Progenitor cell of endocrine pancreas (in vitro differentiated cells): ENCODE measurements around the gene AFDN. TPM values are rescaled to one million over a fixed set of nuclear protein-coding genes. Genes with fewer than 3 reads are reported as not detected.

Experiments
- DNase-seq: peaks from one replicate; pipeline ENCODE4 v3.0.0; 2021; ENCODE audit warnings: low spot score; ENCODE audit not compliant: unreplicated experiment
- H3K27ac Mint-ChIP-seq: 2 replicates; pipeline ENCODE4 v1.8.0; 2021; ENCODE audit warnings: mild to moderate bottlenecking, moderate library complexity, mixed read lengths
- H3K27me3 Mint-ChIP-seq: 2 replicates; pipeline ENCODE4 v1.8.0; 2021; ENCODE audit warnings: mixed read lengths
- H3K36me3 Mint-ChIP-seq: 2 replicates; pipeline ENCODE4 v1.8.0; 2022; ENCODE audit warnings: mixed read lengths; ENCODE audit not compliant: insufficient read depth
- H3K4me1 Mint-ChIP-seq: 2 replicates; pipeline ENCODE4 v1.8.0; 2021; ENCODE audit warnings: low read depth, mixed read lengths
- H3K4me3 Mint-ChIP-seq: 2 replicates; pipeline ENCODE4 v1.8.0; 2021; ENCODE audit warnings: low read depth, mild to moderate bottlenecking, moderate library complexity, mixed read lengths
- H3K9me3 Mint-ChIP-seq: 2 replicates; pipeline ENCODE4 v1.8.0; 2021; ENCODE audit warnings: low read depth, mixed read lengths
- CTCF ChIP-seq: fragments of 200-600 bp; sonication (generic); IDR thresholded peaks from one replicate; pipeline ENCODE4 v1.5.0; 2021; ENCODE audit warnings: antibody characterized with exemption, mild to moderate bottlenecking; ENCODE audit not compliant: unreplicated experiment
- total RNA-seq: library from RNA; stranded (reverse); gene quantifications from 2 replicates; pipeline ENCODE4 v1.2.1, GENCODE V29; 2021

Gene AFDN
- total RNA-seq, 1 donor from 2014 or later: 423 TPM

- Mint-ChIP-seq H3K4me3 (no peak overlapping the region), H3K9me3 (no peaks in the 10 kb centered on the region), H3K27me3 (no peaks in the 10 kb centered on the region), H3K27ac (peak overlapping the region; percentile 79), H3K4me1 (peaks cover 37% of the 10 kb centered on the region), H3K36me3 (peaks cover 34% of the 10 kb centered on the region)
- TF ChIP-seq CTCF: no peak
- no peak for DNase-seq
Measured at GRCh38 chr6:167863897-167864296, 37.2 kb downstream of the AFDN start.

GRCh38 chr6:167866642-167867041 is 39.9 kb downstream of the AFDN start:
- Mint-ChIP-seq H3K27me3 (no peaks in the 10 kb centered on the region), H3K4me3 (no peak overlapping the region), H3K9me3 (no peaks in the 10 kb centered on the region), H3K27ac (peak overlapping the region; percentile 82), H3K36me3 (peaks cover 47% of the 10 kb centered on the region), H3K4me1 (peaks cover 20% of the 10 kb centered on the region)
- TF ChIP-seq CTCF: no peak
- no peak for DNase-seq

- no peak for DNase-seq
- no peak overlapping the region for H3K4me3 Mint-ChIP-seq
- no peak overlapping the region for H3K27ac Mint-ChIP-seq
- no peak for TF ChIP-seq CTCF
- H3K27me3 Mint-ChIP-seq: no peaks in the 10 kb centered on the region
- H3K36me3 Mint-ChIP-seq: peaks cover 40% of the 10 kb centered on the region
- H3K9me3 Mint-ChIP-seq: no peaks in the 10 kb centered on the region
- H3K4me1 Mint-ChIP-seq: peaks cover 11% of the 10 kb centered on the region
Measured at GRCh38 chr6:167870321-167870720, 43.6 kb downstream of the AFDN start.

GRCh38 chr6:167872538-167873210 is 46.0 kb downstream of the AFDN start:
- H3K27ac Mint-ChIP-seq: no peak overlapping the region
- peaks cover 14% of the 10 kb centered on the region for H3K4me1 Mint-ChIP-seq
- H3K36me3 Mint-ChIP-seq: peaks cover 41% of the 10 kb centered on the region
- no peak for DNase-seq
- H3K9me3 Mint-ChIP-seq: no peaks in the 10 kb centered on the region
- no peak overlapping the region for H3K4me3 Mint-ChIP-seq
- TF ChIP-seq CTCF: no peak
- H3K27me3 Mint-ChIP-seq: no peaks in the 10 kb centered on the region

GRCh38 chr6:167877994-167878779 is 51.5 kb downstream of the AFDN start:
- H3K4me3 Mint-ChIP-seq: no peak overlapping the region
- peaks cover 49% of the 10 kb centered on the region for H3K36me3 Mint-ChIP-seq
- no peaks in the 10 kb centered on the region for H3K9me3 Mint-ChIP-seq
- peak overlapping the region; percentile 88 for H3K27ac Mint-ChIP-seq
- no peak for TF ChIP-seq CTCF
- H3K4me1 Mint-ChIP-seq: peaks cover 3% of the 10 kb centered on the region
- DNase-seq: no peak
- H3K27me3 Mint-ChIP-seq: no peaks in the 10 kb centered on the region
